GM12878 (cell line): ENCODE results near the gene UBE2G2. TPM values are rescaled to one million over a fixed set of nuclear protein-coding genes. Genes with fewer than 3 reads are reported as not detected.
A peak's percentile ranks its signal among the peaks of the same experiment; 100 is the strongest.

ENCODE experiments used
- ATAC-seq: fragments of 200-7000 bp; cut with Tn5 transposase; 3 replicates; pipeline ENCODE4 v1.9.1; 2020; ENCODE audit warnings: mild to moderate bottlenecking, moderate library complexity
- BruUV-seq: library from RNA; stranded (reverse); fragments of 400-500 nt; replicated peaks from 2 replicates; lab custom pipeline; 2021; lab: Mats Ljungman, UMichigan
- CTCF ChIA-PET: fragments of 300-600 bp; sonication (Branson Sonifier 250); formaldehyde crosslinking; extraction: SDS; loops from one replicate; lab custom pipeline; 2021; ENCODE audit warnings: inconsistent platforms; lab: Yijun Ruan, JAX
- POLR2A ChIA-PET: fragments of 350-600 bp; formaldehyde crosslinking; extraction: SDS; loops from one replicate; lab custom pipeline; 2021; ENCODE audit warnings: inconsistent platforms; lab: Charles Lee
- RAD21 ChIA-PET: fragments of 300-600 bp; sonication (Branson Sonifier 250); formaldehyde crosslinking; loops from one replicate; lab custom pipeline; 2023; ENCODE audit warnings: antibody characterized with exemption; ENCODE audit not compliant: unreplicated experiment; lab: Charles Lee
- SMC1A ChIA-PET: fragments of 300-600 bp; sonication (Branson Sonifier 250); formaldehyde crosslinking; loops from one replicate; lab custom pipeline; 2023; ENCODE audit not compliant: unreplicated experiment, uncharacterized antibody; lab: Charles Lee
- DNase-seq: peaks from one replicate; pipeline ENCODE4 v3.0.0-alpha.2; 2011; ENCODE audit warnings: low read depth, low spot score
- FAIRE-seq: peaks from 3 replicates; lab custom pipeline; 2011; peaks lifted over from hg19 to GRCh38; lab: Jason Lieb, UNC
- H2AFZ ChIP-seq: 2 replicates; pipeline ENCODE4 v1.6.0; 2011; ENCODE audit warnings: low read depth, low read length, control low read depth; ENCODE audit not compliant: control insufficient read depth
- H3K27ac ChIP-seq: 2 replicates; pipeline ENCODE4 v1.5.1; 2011; ENCODE audit warnings: control low read depth; ENCODE audit not compliant: control insufficient read depth, insufficient read depth
- H3K27me3 ChIP-seq, 2 experiments: replicated peaks in 1 of 2; 2 replicates each; pipeline versions ENCODE4 v1.6.0 to v1.6.1; 2011; ENCODE audit warnings: low read length in 1 of 2; ENCODE audit not compliant: control insufficient read depth in 2 of 2, insufficient read depth in 2 of 2
- H3K36me3 ChIP-seq, 2 experiments: 2 replicates each; pipeline ENCODE4 v1.5.1; 2011; ENCODE audit warnings: low read length in 1 of 2; ENCODE audit not compliant: control insufficient read depth in 2 of 2, insufficient read depth in 2 of 2
- H3K4me1 ChIP-seq: 2 replicates; pipeline ENCODE4 v1.6.1; 2011; ENCODE audit warnings: mild to moderate bottlenecking, low read length, moderate library complexity, mixed read lengths; ENCODE audit not compliant: control insufficient read depth, insufficient read depth
- H3K4me2 ChIP-seq: 2 replicates; pipeline ENCODE4 v1.6.0; 2011; ENCODE audit warnings: control low read depth; ENCODE audit not compliant: control insufficient read depth, insufficient read depth
- H3K4me3 ChIP-seq: fragments of 200-600 bp; sonication (generic); 2 replicates; pipeline ENCODE4 v1.5.1; 2016
- H3K79me2 ChIP-seq: 2 replicates; pipeline ENCODE4 v1.6.0; 2011; ENCODE audit warnings: low read length; ENCODE audit not compliant: control insufficient read depth, insufficient read depth
- H3K9ac ChIP-seq: 2 replicates; pipeline ENCODE4 v1.8.0; 2011; ENCODE audit warnings: low read length, control low read depth, mixed read lengths; ENCODE audit not compliant: control insufficient read depth, insufficient read depth
- H3K9me3 ChIP-seq: replicated peaks from 3 replicates; pipeline ENCODE4 v1.5.1; 2011; ENCODE audit warnings: mild to moderate bottlenecking, low read length; ENCODE audit not compliant: control insufficient read depth, insufficient read depth
- H4K20me1 ChIP-seq: 2 replicates; pipeline ENCODE4 v1.6.0; 2011; ENCODE audit not compliant: control insufficient read depth, insufficient read depth
- CHD4 ChIP-seq: fragments of 200-600 bp; sonication (generic); IDR thresholded peaks from 2 replicates; pipeline ENCODE4 v1.6.1; 2016; ENCODE audit warnings: mild to moderate bottlenecking
- E2F4 ChIP-seq: IDR thresholded peaks from 2 replicates; pipeline ENCODE4 v1.6.1; 2012; ENCODE audit warnings: low read depth, low read length, improper control_type of control experiment
- GATAD2B ChIP-seq: fragments of 450-650 bp; conservative IDR thresholded peaks from 2 replicates; pipeline ENCODE4 v1.6.1; 2017; ENCODE audit warnings: low read depth, mild to moderate bottlenecking, moderate library complexity
- HSF1 ChIP-seq: fragments of 150-350 bp; IDR thresholded peaks from 2 replicates; pipeline ENCODE4 v1.6.1; 2014; ENCODE audit warnings: mild to moderate bottlenecking, low read depth, low read length
- JUNB ChIP-seq: IDR thresholded peaks from 2 replicates; pipeline ENCODE4 v1.6.1; 2016; ENCODE audit warnings: antibody characterized with exemption, mild to moderate bottlenecking
- JUND ChIP-seq: IDR thresholded peaks from 2 replicates; pipeline ENCODE4 v1.6.1; 2012; ENCODE audit warnings: low read depth, mild to moderate bottlenecking, low read length, improper control_type of control experiment, moderate library complexity
- MAX ChIP-seq: IDR thresholded peaks from 2 replicates; pipeline ENCODE4 v1.6.1; 2012; ENCODE audit warnings: low read depth, low read length, improper control_type of control experiment
- NBN ChIP-seq: fragments of 450-650 bp; IDR thresholded peaks from 2 replicates; pipeline ENCODE4 v1.6.1; 2016
- NFIC ChIP-seq: IDR thresholded peaks from 2 replicates; pipeline ENCODE4 v1.6.1; 2012; ENCODE audit warnings: low read depth, mild to moderate bottlenecking, inconsistent platforms, low read length, moderate library complexity
- PAX5 ChIP-seq: IDR thresholded peaks from 2 replicates; pipeline ENCODE4 v1.6.1; 2011; ENCODE audit warnings: low read depth, low read length, borderline replicate concordance
- PBX3 ChIP-seq: IDR thresholded peaks from 2 replicates; pipeline ENCODE4 v1.6.1; 2011; ENCODE audit warnings: mild to moderate bottlenecking, low read depth, low read length, moderate library complexity; ENCODE audit not compliant: insufficient replicate concordance
- POLR2A ChIP-seq: IDR thresholded peaks from 2 replicates; pipeline ENCODE4 v1.6.1; 2011; ENCODE audit warnings: low read depth, mild to moderate bottlenecking, low read length
- POU2F2 ChIP-seq: IDR thresholded peaks from 3 replicates; pipeline ENCODE4 v1.6.1; 2011; ENCODE audit warnings: low read depth, mild to moderate bottlenecking, low read length, borderline replicate concordance
- RELB ChIP-seq: fragments of 450-650 bp; IDR thresholded peaks from 2 replicates; pipeline ENCODE4 v1.6.1; 2017; ENCODE audit warnings: low read depth, mild to moderate bottlenecking, moderate library complexity
- SMARCA5 ChIP-seq: fragments of 450-650 bp; IDR thresholded peaks from 2 replicates; pipeline ENCODE4 v1.6.1; 2017; ENCODE audit warnings: mild to moderate bottlenecking
- STAT1 ChIP-seq: fragments of 450-650 bp; conservative IDR thresholded peaks from 2 replicates; pipeline ENCODE4 v1.6.1; 2014; ENCODE audit warnings: antibody characterized with exemption, mild to moderate bottlenecking
- TAF1 ChIP-seq: IDR thresholded peaks from 2 replicates; pipeline ENCODE4 v1.6.1; 2011; ENCODE audit warnings: mild to moderate bottlenecking, low read depth, low read length, borderline replicate concordance
- TBL1XR1 ChIP-seq: IDR thresholded peaks from 2 replicates; pipeline ENCODE4 v1.6.1; 2012; ENCODE audit warnings: low read depth, low read length, improper control_type of control experiment
- TCF3 ChIP-seq: IDR thresholded peaks from 2 replicates; pipeline ENCODE4 v1.6.1; 2012; ENCODE audit warnings: low read depth, mild to moderate bottlenecking, low read length, borderline replicate concordance; ENCODE audit not compliant: insufficient read depth
- USF2 ChIP-seq: IDR thresholded peaks from 2 replicates; pipeline ENCODE4 v1.6.1; 2011; ENCODE audit warnings: low read depth, low read length, improper control_type of control experiment, borderline replicate concordance
- WGBS: methylation state at CpG from one replicate; pipeline ENCODE4 v1.1.6; 2016; ENCODE audit warnings: low lambda C conversion rate; ENCODE audit not compliant: insufficient replicate concordance, insufficient coverage; ENCODE audit errors: missing lambda C conversion rate; 5-methylcytosine and 5-hydroxymethylcytosine counted together
- in situ Hi-C: fragments of 300-500 bp; cut with MboI; formaldehyde crosslinking; loops from 9 replicates; pipeline ENCODE4 v1.14.3; 2018; ENCODE audit warnings: mixed read lengths
- intact Hi-C: fragments of 100-400 bp; cut with micrococcal nuclease; formaldehyde crosslinking; loops from one replicate; pipeline ENCODE4 v1.14.2; 2022; ENCODE audit not compliant: unreplicated experiment
- polyA plus RNA-seq, 11 experiments: library from polyadenylated mRNA; depleted of rRNA in 4 of 11; unstranded in 6 of 11; stranded (reverse) in 5 of 11; fragments of >200 nt; fragmentation: Nextera tagmentation in 4 of 11; fragmentation: Illumina TruSeq in 1 of 11; extraction: Ambion mirVana in 4 of 11; extraction: Trizol in 1 of 11; gene quantifications; 1 replicate in 1 of 11; 2 replicates in 10 of 11; pipeline versions ENCODE4 v1.2.1 to v1.2.3, GENCODE V29; 2011 to 2016; ENCODE audit warnings: inconsistent platforms in 2 of 11, missing spikeins in 2 of 11, low read depth in 1 of 11
- total RNA-seq, 4 experiments: library from RNA; depleted of rRNA in 3 of 4; stranded (reverse); fragments of >200 nt in 3 of 4; fragmentation: Illumina TruSeq in 1 of 4; extraction: Trizol in 1 of 4; gene quantifications; 2 replicates each; pipeline versions ENCODE4 v1.2.1 to v1.2.3, GENCODE V29; 2013 to 2021

The UBE2G2 gene
- total and polyA plus RNA-seq, 10 of the 15 experiments (the other 5 are each of a cell fraction or from before 2014, with no cell fraction given) = 27.0 to 139 (median 75.9) TPM

- BruUV-seq = no TSS peak
- RAD21 ChIA-PET = no interaction called here
- no peaks in the 10 kb centered on the region for H3K9me3 ChIP-seq
- H3K36me3 ChIP-seq = peaks cover 15 to 16% of the 10 kb centered on the region in 2 experiments
- SMC1A ChIA-PET = no interaction called here
- H2AFZ ChIP-seq = no peak overlapping the region
- no peak for ATAC-seq
- POLR2A ChIA-PET = no interaction called here
- H3K4me2 ChIP-seq = no peak overlapping the region
- WGBS = 96% methylated on average over 4 of the region's 6 CpGs
- CTCF ChIA-PET = no interaction called here
- H3K4me1 ChIP-seq = no peaks in the 10 kb centered on the region
- no peaks in the 10 kb centered on the region for H4K20me1 ChIP-seq
- no peak for DNase-seq
- in situ Hi-C loops = no loop called here
- H3K79me2 ChIP-seq = peaks cover 15% of the 10 kb centered on the region
- intact Hi-C loops = no loop called here
- H3K9ac ChIP-seq = no peak overlapping the region
- H3K27me3 ChIP-seq = no peaks in the 10 kb centered on the region
- H3K27ac ChIP-seq = no peak overlapping the region
- no peak overlapping the region for H3K4me3 ChIP-seq
- FAIRE-seq = peak; percentile 23
- no peak for TF ChIP-seq JUND
- TF ChIP-seq POLR2A = peak; percentile 61
- peak; percentile 2 for TF ChIP-seq PBX3
- TF ChIP-seq JUNB = no peak
- TF ChIP-seq STAT1 = no peak
- TF ChIP-seq CHD4 = no peak
- no peak for TF ChIP-seq TAF1
- no peak for TF ChIP-seq HSF1
- TF ChIP-seq RELB = no peak
- TF ChIP-seq SMARCA5 = no peak
- TF ChIP-seq E2F4 = no peak
- no peak for TF ChIP-seq POU2F2
- TF ChIP-seq TBL1XR1 = no peak
- TF ChIP-seq GATAD2B = no peak
- 0 out of 2 replicates have a peak, but pooled peaks have one; percentile 15 for TF ChIP-seq NBN
- TF ChIP-seq TCF3 = 0 out of 2 replicates have a peak, but pooled peaks have one; percentile 47
- no peak for TF ChIP-seq USF2
- TF ChIP-seq MAX = no peak
- no peak for TF ChIP-seq NFIC
- TF ChIP-seq PAX5 = no peak
Observed at GRCh38 chr21:44810779-44811178, 9.2 kb upstream of the UBE2G2 start.
